K562 (cell line): Measurements from ENCODE around the gene TRPM2. TPM values are rescaled to one million over a fixed set of nuclear protein-coding genes. Genes with fewer than 3 reads are reported as not detected.

ENCODE experiments used
- BRD9 ChIP-seq: fragments of 450-650 bp; IDR thresholded peaks from 2 replicates; pipeline ENCODE4 v1.6.1; 2018; ENCODE audit warnings: low read depth; ENCODE audit not compliant: partially characterized antibody
- CBFA2T3 ChIP-seq: fragments of 450-650 bp; IDR thresholded peaks from 2 replicates; pipeline ENCODE4 v1.6.1; 2017
- DACH1 ChIP-seq: fragments of 450-650 bp; IDR thresholded peaks from 2 replicates; pipeline ENCODE4 v1.6.1; 2018; ENCODE audit not compliant: partially characterized antibody
- HBP1 ChIP-seq: fragments of 450-650 bp; formaldehyde crosslinking; IDR thresholded peaks from 2 replicates; pipeline ENCODE4 v1.4.0; 2022; ENCODE audit warnings: missing genetic modification characterization
- HDAC6 ChIP-seq: IDR thresholded peaks from 2 replicates; pipeline ENCODE4 v1.6.1; 2012; ENCODE audit warnings: low read depth, mild to moderate bottlenecking, control low read depth, inconsistent platforms, low read length, moderate library complexity
- TCFL5 ChIP-seq: fragments of 250-450 bp; sonication (Bioruptor Pico); conservative IDR thresholded peaks from 2 replicates; pipeline ENCODE4 v1.6.1; 2021; ENCODE audit warnings: mild to moderate bottlenecking, moderate library complexity, matching md5 sums
- ZBTB40 ChIP-seq, 2 experiments: fragments of 450-650 bp in 1 of 2; sonication (generic) in 1 of 2; formaldehyde crosslinking in 1 of 2; IDR thresholded peaks; 2 replicates each; pipeline versions ENCODE4 v1.7.1 to v1.9.0; 2016 to 2022; ENCODE audit warnings: inconsistent platforms in 1 of 2, mild to moderate bottlenecking in 1 of 2, missing genetic modification reagents in 1 of 2
- polyA plus RNA-seq, 8 experiments: library from polyadenylated mRNA; depleted of rRNA in 4 of 8; stranded (reverse) in 5 of 8; unstranded in 3 of 8; fragments of >200 nt; fragmentation: Nextera tagmentation in 2 of 8; fragmentation: Illumina TruSeq in 1 of 8; extraction: Ambion mirVana in 2 of 8; extraction: Trizol in 1 of 8; gene quantifications; 2 replicates each; pipeline versions ENCODE4 v1.2.1 to v1.2.3, GENCODE V29; 2011 to 2014; ENCODE audit warnings: inconsistent platforms in 1 of 8, missing spikeins in 1 of 8
- total RNA-seq, 7 experiments: library from RNA; depleted of rRNA in 6 of 7; stranded (reverse); fragments of >200 nt in 6 of 7; fragmentation: Illumina TruSeq in 2 of 7; extraction: Trizol in 2 of 7; gene quantifications; 2 replicates each; pipeline versions ENCODE4 v1.2.1 to v1.2.3, GENCODE V29; 2011 to 2021; ENCODE audit warnings: low replicate concordance in 1 of 7

The TRPM2 gene
- total and polyA plus RNA-seq, 9 of the 15 experiments (the other 6 are each of a cell fraction or from before 2014, with no cell fraction given): 0.33 to 2.1 (median 0.98) TPM; not detected in 2

- TF ChIP-seq CBFA2T3 (no peak), BRD9 (no peak), HDAC6 (no peak), TCFL5 (CRISPR knock-in tag) (no peak), HBP1 (CRISPR knock-in tag) (no peak), DACH1 (no peak), ZBTB40 (IDR thresholded peaks at IDR 0.05) (no peak), ZBTB40 (CRISPR knock-in tag; IDR thresholded peaks at IDR 0.05) (no peak)
- TF ChIP-seq, all 486 proteins: peak for 0
These were observed 8.8 kb upstream of the TRPM2 start (continued) for GRCh38 chr21:44344541-44345183.
